Posterior vena cava (tissue), 2 donors: ENCODE results near the gene SLC41A2. TPM values are rescaled to one million over a fixed set of nuclear protein-coding genes. Genes with fewer than 3 reads are reported as not detected.
"Not testable (repeated sequence)": the region's sequence is repeated elsewhere in the genome, so short reads cannot be mapped to it uniquely, and the experiment has no call there.

Experiments used
- DNase-seq: peaks from one replicate; pipeline ENCODE4 v3.0.0-alpha.2; 2020; ENCODE audit warnings: low spot score
- intact Hi-C, 2 donors: fragments of 100-400 bp; cut with DNase I; formaldehyde crosslinking; loops; one replicate each; pipeline versions ENCODE4 v1.14.1 to v1.14.2; 2022 to 2023
- long read RNA-seq, 2 donors: library from polyadenylated mRNA; unstranded; transcript quantifications; one replicate each; pipeline ENCODE4 v2.0.0, GENCODE V29; 2020 to 2021
- total RNA-seq, 2 donors: library from RNA; stranded (reverse); fragmentation: NEBNext Ultra II Directional; extraction: Animal tissue kit (Norgen Biotek cat#: 25700); gene quantifications; one replicate each; pipeline ENCODE4 v1.2.1, GENCODE V29; 2021
- donor health status: DM: yes; HTN: yes; CAD: no.
- donor health status: DM: yes; HTN: yes; CAD: no.

Gene SLC41A2, protein sequence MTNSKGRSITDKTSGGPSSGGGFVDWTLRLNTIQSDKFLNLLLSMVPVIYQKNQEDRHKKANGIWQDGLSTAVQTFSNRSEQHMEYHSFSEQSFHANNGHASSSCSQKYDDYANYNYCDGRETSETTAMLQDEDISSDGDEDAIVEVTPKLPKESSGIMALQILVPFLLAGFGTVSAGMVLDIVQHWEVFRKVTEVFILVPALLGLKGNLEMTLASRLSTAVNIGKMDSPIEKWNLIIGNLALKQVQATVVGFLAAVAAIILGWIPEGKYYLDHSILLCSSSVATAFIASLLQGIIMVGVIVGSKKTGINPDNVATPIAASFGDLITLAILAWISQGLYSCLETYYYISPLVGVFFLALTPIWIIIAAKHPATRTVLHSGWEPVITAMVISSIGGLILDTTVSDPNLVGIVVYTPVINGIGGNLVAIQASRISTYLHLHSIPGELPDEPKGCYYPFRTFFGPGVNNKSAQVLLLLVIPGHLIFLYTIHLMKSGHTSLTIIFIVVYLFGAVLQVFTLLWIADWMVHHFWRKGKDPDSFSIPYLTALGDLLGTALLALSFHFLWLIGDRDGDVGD
- total RNA-seq: 10 to 100 TPM; 47.2 to 63.5 TPM
- long read RNA-seq, donor 1, partial matches to known transcripts: 1 of 6 reads
- long read RNA-seq, donor 1, other reads (novel, unspliced or antisense): 4 of 6 reads
- long read RNA-seq, donor 2, full-length matches to known transcripts: 1 of 20 reads
- long read RNA-seq, donor 2, partial matches to known transcripts: 1 of 20 reads
- long read RNA-seq, donor 2, other reads (novel, unspliced or antisense): 18 of 20 reads

GRCh38 chr12:104958001-104958804 is at the start of gene SLC41A2:
Gene SLC41A2, minus strand, starts transcription at chr12:104958290. Its CDS starts 29,763 bp downstream, at chr12:104928527.
- intact Hi-C loops: no loop called here
- peak; percentile 93 for DNase-seq

GRCh38 chr12:105001476-105001875 is 43.4 kb upstream of the SLC41A2 start:
- no peak for DNase-seq
- intact Hi-C loops: no loop called here

GRCh38 chr12:104999347-104999685 is 41.2 kb upstream of the SLC41A2 start:
- no peak for DNase-seq
- intact Hi-C loops: loop anchor here in 1 of 2 donors (5.0 kb wide), 1 partner anchor 1077 kb away; no protein-coding TSS in a partner anchor

DNA sequence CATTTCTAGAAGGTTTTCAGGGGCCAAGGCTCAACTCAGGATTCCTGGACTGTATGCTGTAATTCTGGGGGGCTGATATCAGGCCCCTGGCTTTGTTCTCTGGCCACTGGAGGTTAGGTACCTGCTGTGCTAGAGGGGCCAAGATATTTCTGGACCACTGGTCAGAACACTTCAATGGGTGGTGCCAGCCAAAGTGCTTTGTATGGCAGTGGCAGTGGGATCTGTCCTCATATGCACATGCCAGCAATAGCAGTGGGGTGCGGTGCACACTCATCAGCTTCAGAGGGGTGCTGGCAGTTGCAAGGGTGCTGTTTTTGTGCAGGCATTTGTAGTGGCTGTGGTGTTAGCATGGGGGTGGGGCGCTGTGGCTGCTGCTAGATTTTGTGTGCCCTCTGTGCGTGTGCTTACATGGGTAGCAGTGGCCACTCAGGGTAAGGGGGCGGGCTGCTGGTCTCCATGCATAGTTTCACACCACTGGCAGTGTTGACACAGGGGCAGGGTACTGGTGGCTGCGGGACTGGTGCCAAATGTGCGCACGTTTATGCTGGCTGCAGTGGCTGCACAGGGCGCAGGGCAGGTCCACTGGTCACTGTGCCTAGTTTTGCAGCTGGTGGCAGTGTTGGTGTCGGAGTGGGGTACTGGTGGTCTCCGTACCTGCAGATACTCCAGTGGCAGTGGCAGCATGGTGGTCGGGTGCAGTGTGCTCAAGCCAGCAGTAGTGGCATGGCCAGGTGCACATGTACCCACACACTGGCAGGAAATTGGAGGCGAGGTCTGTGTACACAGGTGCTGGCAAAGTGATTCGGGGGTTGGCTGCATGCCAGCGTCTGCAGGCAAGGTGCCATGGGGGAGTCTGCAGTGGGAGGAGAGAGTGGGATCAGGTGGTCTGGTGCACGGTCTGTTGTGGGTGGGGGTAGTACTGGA is 40.6 kb upstream of the SLC41A2 start:
- no peak for DNase-seq
- intact Hi-C loops: loop anchor here in 1 of 2 donors (5.0 kb wide), 1 partner anchor 1076 kb away; no protein-coding TSS in a partner anchor

DNA sequence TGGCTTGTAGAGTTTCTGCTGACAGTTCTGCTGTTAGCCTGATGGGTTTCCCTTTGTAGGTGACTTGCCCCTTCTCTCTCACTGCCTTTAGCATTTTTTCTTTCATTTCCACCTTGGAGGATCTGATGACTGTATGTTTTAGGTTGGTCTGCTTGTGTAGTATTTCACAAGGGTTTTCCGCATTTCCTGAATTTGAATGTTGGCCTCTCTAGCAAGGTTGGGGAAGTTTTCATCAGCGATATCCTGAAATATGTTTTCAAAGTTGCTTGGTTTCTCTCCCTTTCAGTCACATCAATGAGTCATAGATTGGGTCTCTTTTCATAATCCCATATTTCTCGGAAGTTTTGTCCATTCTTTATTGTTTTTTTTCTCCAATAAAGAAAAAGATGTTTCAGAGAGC is 39.5 kb upstream of the SLC41A2 start:
- intact Hi-C loops: loop anchor here in 1 of 2 donors (5.0 kb wide), 1 partner anchor 1075 kb away; no protein-coding TSS in a partner anchor
- DNase-seq: no peak

- no peak for DNase-seq
- intact Hi-C loops: no loop called here
These were observed 36.2 kb upstream of the SLC41A2 start for GRCh38 chr12:104994336-104994735.

- no peak for DNase-seq
- intact Hi-C loops: no loop called here
These were observed 33.6 kb upstream of the SLC41A2 start for GRCh38 chr12:104991565-104992128.

- intact Hi-C loops: no loop called here
- DNase-seq: no peak
These were observed 32.9 kb upstream of the SLC41A2 start for GRCh38 chr12:104990950-104991349.

GRCh38 chr12:104986022-104986941 is 28.2 kb upstream of the SLC41A2 start, which contains the start of gene NOPCHAP1:
Gene NOPCHAP1, plus strand, starts transcription at chr12:104986316. Its CDS starts 37 bp downstream, at chr12:104986353.
- DNase-seq: peak; percentile 97
- intact Hi-C loops: no loop called here

GRCh38 chr12:104985206-104985605 is 27.1 kb upstream of the SLC41A2 start:
- DNase-seq: no peak
- intact Hi-C loops: no loop called here

DNA sequence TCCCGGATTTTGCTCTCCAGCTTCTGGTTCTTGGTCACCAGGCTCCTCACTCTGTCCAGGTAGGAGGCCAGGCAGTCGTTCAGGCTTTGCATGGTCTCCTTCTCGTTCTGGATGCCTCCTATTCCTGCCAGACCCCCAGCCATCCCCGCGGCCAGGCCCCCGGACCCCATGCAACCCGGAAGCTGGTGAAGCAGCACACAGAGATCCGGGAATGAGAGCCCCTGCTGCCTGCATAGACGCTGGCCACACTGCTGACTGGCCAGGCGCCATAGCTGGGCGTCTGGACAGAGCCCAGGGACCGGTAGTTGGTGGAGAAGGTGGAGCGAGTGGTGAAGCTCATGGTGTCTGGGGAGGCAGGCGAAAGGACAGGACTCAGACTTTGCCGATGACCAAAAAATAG is 19.6 kb upstream of the SLC41A2 start:
- intact Hi-C loops, DNase-seq: not testable (repeated sequence)

DNA sequence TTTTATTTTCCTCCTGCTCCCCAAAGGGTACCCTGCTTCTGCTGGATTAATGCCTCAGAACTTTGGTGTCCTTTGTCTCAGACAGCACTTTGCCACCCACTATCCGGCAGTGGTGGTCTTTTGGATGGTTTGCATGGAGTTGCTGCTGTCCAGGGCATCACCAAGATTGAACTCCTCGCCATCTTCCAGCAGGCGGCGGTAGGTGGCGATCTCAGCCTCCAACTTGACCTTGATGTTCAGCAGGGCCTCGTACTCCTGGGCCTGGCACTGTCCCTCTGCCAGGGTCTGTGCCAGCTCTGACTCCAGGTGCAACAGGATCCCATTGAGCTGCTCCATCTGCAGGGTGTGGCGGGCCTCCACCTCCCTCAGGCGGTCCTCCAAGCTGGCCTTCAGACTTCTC is 18.6 kb upstream of the SLC41A2 start:
- intact Hi-C loops: no loop called here

GRCh38 chr12:104975587-104976343 is 17.7 kb upstream of the SLC41A2 start:
- DNase-seq: no peak
- intact Hi-C loops: no loop called here

More for the DNA sequence above, 18.6 kb upstream of the SLC41A2 start:
- no peak for DNase-seq

DNA sequence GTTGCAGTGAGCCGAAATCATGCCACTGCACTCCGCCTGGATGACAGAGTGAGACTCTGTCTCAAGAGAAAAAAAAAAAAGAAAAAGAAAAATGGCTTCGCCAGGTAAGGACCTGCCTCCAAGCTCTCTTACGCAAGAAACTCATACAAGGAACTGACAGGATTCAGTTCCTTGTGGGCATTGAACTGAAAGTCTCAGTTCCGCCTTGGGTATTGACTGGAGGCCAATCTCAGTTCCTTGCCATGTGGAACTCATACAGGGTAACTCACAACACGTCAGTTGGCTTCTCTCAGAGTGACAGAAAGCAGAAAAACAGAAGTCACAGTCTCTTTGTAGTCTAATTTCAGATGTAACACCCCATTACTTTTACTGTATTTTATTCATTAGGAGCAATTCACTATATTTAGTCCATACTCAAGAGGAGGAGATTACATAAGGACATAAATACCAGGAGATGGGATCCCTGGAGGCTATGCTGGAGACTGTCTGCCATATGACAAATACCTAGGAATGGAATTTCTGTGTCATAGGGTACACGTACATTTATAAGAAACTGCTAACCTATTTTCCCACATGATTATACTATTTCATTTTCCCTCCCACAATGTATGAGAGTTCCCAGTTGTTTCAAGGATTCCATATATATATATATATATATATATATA is 16.7 kb upstream of the SLC41A2 start:
- intact Hi-C loops: no loop called here
- no peak for DNase-seq

GRCh38 chr12:104973250-104973649 is 15.2 kb upstream of the SLC41A2 start:
- intact Hi-C loops: no loop called here
- no peak for DNase-seq

GRCh38 chr12:104971306-104971705 is 13.2 kb upstream of the SLC41A2 start:
- intact Hi-C loops: no loop called here
- DNase-seq: no peak
